HG03280 (cell line): ENCODE results near the gene RPS21.

Experiments
- ATAC-seq: cut with Tn5 transposase; IDR thresholded peaks from one replicate; pipeline ENCODE4 v1.9.1; 2021; ENCODE audit warnings: mild to moderate bottlenecking, moderate library complexity; ENCODE audit not compliant: unreplicated experiment

RPS21 gene

DNA sequence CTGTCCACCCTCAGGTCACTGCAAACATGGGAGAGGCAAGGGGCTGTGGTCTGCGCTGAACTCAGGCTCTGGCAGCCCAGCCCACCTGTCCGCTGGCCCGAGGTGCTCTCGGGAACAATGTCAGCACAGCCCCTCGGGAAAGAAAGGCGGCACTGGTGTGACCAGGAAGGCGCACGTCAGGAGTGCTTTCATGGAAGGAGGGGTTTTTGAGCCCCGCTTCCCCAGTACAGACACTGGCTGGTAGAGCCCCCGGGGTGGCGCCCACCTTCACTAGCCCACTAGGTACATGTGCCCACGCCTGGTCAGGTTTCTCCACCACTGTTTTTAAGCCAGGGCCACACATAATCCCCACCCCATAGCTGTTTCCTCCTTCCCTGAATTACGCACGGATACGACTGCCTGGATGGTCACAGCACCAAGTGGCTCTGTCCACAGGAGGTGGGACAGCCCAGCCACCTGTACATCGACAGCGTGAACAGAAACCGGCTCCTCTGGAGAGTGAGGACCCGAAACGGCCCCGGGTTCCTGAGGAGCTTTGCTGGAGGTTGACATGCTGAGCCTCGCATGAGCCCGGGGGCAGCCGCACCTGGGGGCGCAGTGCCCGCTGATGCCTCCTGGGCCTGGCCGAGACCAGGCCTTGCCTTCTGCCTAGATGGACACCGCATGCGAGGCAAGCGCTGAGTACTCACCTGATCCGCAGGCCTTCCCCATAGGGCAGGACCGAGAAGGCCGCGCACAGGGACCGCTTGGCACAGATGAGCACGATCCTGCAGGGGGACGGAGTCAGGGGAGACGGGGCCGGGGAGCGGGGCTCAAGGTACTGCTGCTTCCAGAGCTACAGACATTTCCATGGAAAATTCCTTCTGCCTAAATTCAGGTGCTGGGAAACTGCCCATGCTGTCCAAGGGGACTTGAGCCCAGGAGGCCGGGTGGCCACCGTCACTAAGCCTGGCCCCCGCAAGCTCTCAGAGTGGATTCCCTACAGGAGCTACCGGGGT lies 7.6 kb downstream of the RPS21 start:
- ATAC-seq: no peak

DNA sequence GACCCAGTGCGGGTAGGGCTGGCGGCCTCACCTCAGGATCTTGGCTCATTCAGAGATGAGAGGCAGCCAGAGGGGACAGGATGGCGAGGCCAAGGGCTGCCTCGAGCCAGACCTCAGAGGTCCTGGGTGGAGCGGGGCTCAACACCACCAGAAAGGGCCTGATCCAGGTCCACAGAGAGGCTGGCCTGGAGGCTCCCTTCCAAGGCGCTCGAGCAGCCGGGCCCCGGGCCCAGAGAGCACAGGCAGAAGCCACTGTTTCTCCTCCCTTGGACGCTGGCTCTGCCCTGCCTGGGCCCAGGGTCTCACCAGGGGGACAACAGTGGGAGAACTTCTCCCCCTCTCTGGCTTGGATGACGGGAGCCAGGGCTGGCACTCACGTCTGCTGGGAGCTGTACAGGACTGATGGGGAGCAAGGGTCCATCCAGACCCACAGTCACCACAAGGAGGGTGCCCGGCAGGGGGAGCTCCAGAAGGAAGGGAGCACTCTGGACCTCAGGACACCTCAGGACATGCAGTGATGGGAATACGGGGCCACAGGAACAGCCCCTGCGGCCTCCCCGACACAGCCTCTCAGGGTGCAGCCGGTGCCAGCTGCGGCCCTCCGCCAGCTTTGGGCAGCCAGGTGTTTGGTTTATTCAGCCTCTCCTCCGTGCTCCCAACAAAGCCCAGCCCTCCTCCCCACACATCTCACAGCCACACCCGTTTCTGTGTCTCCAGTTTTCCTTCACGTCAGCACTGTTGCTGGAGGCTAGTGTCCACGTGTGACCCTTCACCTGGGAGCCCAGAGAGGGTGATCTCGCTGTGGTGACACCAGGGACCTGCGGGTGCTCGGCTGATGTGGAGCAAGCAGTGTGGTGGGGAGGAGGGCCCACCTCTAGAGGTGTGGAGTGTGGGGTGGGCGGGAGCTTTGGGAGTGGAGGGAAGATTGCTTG lies 8.7 kb downstream of the RPS21 start:
- no peak for ATAC-seq

DNA sequence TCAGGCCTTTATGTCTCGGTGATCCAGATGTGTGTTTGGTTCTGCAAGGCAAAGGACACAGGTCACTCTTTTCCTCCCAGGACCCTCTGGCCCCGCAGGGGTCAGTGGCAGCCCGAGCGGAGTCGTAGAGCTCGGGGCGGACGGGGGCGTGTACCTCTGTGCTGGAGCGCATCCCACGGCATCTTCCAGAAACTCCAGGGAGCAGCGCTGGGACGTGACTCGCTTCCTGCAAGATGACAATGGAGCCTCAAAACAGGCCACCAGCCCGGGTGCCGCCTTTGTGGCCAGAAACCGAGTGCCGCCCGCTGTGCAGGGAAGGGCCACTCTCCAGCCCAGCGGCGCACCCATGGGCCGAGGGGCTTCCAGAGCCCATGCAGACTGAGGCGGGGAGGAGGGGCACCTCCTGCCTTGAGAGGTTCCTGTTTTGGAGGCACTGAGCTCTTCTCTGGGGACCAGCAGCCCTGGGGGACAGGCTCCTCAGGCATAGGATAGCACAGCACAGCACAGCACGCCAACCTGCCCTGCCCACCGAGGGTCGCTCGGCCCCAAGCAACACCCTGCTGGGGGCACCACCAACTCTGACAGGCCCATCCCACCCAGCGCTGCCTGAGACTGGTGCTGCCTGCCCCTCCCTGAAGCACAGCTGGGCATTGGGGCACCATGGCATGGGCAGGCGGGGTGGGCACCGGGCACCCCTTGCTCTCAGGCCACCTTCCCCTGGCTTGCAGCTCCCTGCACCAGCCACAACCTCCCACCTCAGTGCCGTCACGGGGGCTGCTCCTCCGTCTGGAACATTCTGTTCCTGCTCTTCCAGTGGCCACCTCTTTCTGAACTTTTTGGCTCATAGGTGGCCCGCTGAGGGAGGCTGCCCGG lies 9.7 kb downstream of the RPS21 start:
- ATAC-seq: no peak

DNA sequence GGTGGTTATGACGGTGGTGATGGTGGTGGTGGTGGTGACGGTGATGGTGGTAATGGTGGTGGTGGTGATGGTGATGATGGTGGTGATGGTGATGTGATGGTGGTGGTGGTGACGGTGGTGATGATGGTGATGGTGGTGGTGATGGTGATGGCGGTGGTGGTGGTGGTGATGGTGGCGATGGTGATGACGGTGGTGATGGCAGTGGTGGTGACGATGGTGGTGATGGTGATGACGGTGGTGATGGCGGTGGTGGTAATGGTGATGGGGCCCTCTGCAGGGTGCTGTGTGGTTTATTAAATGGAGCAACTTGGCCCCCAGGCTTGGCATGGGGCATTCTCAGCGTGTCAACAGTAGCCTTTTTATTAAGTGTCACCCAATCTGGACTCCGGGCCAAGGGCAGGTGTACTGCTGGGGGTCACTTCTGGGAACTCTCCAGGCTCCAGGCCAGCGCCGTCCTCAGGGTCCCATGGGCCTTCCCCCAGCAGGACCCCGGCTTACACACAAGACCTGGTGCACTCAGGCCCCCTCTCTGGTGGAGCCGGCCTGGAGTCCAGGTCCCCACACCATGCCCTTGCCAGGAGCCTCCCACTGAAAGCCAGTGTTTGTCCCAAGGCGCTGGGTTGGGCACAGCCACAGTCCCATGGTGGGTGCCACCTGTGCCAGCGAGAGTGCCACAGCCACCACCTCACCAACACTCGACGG lies 11.4 kb downstream of the RPS21 start:
- no peak for ATAC-seq

DNA sequence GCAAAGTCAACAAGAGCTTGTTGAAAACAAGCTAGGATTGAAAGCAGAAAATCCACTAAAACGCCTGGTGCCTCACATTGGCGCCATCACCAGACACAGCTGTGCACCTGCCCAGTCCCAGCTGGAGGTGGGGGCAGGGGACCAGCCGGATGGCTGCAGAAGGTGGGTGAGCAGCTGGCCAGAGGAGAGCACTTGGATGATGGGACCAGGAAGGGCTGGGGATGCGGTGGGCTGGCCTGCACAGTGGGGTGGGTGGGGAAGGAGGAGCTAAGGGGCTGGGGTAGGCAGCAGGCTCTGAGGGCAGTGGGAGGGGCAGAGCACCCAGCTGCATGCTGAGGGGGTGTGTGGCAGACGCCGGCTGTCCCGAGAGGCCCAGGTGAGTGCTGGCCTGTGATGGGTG lies 13.1 kb downstream of the RPS21 start:
- ATAC-seq: no peak

DNA sequence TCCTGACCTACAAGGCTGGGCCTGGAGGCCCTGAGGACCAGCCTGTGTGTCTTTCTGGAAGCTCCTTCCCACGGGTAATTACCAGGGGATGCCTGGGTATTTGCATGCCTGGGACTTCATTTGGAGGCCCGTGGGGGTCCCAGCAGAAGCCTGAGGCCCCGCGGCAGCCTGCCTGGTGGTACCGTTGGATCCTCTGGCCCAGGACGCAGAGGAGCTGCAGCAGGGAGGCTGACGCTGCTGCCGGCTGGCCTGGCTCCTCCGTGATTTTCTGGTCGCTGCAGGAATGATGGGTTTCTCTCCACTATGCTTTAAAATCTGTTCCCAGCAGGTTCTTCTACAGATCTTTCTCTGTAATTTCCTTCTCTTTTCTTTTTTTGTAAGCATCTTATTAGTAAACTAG lies 13.6 kb downstream of the RPS21 start:
- no peak for ATAC-seq

DNA sequence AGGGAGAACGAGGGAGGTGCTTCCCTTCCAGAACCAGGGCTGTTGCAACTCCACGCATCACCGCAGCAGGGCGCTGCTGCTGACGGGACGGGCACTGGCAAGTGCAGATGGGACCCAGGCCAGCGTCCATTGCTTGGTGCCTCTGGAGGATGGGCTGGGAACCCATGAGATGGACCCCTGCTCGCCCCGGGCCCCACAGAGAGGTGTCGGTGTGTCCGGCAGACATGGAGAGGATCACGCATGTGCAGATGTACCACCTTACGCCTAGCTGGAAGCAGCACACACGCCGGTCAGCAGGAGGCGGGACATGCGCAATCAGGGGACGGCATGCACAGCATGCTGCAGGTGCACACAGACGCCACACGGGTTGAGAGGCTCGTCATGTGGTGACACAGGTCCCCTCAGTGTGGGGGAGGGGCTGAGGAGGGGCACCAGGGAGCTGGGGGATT lies 14.5 kb downstream of the RPS21 start:
- ATAC-seq: no peak

DNA sequence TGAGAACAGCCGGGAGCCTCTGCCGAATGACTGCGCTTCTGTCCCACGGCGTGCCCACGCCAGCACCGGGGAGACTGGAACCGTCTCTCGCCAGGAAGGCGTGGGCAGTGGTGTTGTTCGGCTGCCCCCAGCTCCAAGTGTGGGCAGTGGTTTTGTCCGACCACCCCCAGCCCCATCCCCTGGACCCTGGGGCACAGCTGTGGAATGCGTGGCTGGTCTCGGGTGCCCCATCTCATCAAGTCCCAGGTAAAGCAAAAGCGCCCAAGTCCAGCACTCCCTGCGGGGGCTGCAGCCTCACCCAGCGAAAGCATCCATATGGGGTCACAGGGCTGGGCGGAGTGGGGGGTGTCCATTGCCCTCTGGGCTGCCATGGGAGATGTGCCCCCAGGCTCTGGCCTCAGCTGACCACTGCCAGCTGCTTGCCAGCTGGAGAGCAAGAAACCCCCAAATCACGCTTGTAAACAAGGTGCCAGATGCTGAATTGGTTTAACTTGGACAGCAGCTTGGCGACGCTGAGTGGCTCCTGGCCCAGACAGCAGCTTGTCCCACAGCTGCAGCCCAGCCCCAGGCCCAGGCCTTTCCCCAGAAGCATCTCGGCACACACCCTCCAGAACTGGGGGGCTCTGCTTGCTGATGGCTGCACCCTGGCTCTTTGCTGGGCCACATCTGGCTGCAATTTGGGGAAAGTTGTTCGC lies 15.7 kb downstream of the RPS21 start:
- ATAC-seq: no peak

DNA sequence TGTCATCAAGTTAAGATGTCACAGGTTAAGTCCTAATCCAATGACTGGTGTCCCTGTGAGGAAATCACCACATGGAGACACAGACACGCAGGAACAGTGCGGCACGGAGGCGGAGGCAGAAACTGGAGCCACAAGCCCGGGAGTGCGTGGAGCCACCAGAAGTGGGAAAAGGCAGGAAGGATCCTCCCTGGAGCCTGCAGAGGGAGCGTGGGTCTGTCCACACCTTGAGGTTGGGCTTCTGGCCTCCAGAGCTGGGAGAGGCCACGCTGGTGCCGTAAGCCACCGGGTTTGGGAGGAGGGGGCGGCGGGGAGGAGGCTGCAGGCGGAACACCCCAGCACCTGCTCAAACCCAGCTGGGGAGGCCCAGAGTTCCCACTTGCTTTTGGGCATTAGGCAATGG lies 16.4 kb downstream of the RPS21 start:
- ATAC-seq: no peak

DNA sequence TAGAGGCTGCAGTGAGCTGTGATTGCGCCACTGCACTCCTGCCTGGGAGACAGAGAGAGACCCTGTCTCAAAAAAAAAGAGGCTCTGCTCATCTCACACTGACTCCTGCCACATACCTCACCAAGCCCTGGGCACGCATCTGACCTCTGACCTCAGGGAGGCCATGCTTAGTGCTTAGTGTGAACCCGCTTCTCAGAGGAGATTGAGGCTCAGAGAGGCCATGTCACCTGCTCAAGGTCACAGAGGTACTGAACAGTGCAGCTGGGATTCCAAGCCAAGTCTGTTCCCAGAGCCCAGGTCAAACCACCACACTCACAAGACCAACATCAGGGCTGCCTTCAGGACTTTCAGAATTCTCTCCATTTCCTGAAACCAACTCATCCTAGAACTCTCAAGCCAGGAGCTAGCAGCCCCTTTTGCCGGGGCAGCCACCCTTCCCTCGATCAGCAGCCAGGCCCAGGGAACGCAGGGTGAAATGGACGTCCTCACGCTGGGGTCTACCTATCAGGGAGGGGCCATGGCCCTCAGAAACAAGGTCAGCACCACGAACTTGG lies 17.3 kb downstream of the RPS21 start:
- ATAC-seq: no peak

DNA sequence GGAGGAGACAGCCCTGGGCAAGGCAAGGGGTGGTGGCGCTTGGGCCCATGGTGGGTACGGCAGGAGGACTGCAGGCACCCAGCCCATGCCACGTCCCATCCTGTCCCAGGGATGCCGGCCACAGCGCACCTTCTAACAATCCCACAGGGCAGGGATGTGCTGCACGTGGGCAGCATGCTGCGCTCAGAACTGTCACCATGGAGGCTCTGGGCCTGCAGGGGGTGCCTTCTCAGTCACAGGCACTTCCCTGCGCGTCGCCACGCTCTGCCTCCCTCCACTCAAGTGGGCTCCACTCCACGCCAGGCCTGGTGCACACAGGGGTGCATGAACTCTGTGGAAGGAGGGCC lies 17.8 kb downstream of the RPS21 start:
- ATAC-seq: no peak

DNA sequence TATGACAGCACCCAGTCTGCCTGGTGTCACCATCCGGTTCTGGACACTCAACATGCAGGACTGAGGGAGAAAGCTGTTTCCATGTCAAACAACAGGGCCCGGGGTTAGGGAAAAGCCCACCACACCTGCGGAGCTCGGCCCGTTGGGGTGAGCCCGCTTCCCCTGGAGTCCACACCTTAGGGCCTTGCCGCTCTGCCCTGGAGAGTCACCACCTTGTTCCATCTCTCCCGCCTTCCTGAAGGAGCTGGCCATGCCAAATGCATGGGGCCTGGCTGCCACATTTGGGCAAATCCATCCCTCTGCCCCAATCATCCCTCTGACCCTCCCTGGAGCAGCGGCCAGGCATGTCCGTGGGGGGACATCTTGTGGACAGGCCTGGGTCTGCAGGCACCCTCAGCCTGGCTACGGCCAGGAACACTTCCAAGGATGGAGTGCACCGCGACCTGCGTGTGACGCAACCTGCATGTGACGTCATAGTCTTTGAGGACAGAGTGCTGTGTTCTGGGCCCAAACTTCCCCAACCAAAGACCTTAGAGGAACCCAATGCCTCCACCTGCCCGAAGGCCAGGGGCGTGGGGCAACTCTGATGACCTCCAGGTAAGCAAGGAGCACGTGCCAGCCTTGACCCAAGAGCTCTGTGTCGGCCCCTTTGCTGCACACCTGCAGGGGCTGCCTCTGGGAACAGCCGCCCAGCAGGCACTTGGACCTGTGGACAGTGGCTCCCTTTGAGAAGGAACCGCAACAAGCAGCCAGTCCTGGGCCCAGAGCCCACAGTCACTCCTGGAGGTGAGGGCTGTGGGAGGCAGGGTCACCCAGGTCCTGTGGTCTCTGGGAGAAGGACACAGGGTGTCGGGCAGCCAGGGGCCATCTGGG lies 18.4 kb downstream of the RPS21 start:
- no peak for ATAC-seq

DNA sequence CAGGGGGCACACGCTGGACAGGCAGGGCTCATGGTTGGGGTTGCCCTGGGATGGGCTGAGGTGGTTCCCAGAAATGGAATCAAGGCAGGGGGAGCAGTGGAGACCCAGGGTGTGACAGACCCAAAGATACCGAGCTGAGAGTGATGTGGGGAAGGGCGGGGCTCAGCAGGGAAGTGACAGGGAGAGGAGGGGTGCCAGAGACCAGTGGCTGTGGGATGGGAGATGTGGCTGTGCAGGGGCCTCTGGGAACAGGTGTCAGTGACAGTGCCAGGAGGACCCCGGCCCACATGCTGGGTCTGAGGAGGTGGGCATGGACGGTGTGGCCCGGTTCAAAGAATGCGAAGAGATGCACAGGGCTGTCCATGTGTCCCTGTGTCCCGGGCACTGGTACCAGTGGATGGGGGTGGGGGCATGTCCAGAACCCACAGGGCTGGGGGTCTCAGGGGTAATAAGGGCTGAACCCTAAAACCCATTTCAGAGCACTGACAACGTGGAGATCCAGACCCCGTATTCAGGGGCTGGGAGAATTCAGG lies 19.1 kb downstream of the RPS21 start:
- ATAC-seq: no peak

DNA sequence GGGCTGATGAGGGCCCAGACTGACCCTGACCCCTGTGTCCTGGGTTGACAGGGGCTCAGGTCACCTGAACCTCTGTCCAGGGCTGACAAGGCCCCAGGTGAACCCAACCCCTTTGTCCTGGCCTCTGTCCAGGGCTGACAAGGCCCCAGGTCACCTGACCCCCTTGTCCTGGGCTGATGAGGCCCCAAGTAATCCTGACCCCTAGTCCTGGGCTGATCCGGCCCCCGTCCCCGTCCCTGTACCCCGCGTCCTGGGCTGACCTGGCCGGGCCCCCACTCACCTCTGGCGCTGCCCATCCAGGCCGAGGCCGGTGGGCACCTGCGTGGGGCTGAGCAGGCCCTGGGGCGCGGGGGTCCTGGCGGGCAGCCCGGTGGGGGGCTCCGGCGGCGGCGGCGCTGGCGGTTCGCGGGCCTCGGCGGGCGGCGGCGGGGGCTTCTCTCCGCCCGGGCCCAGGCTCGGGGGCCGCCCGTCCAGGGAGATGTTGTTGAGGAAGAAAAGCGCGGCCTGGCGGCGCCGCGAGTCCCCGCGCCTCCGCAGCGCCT lies 19.8 kb downstream of the RPS21 start:
- peak; percentile 7 for ATAC-seq

DNA sequence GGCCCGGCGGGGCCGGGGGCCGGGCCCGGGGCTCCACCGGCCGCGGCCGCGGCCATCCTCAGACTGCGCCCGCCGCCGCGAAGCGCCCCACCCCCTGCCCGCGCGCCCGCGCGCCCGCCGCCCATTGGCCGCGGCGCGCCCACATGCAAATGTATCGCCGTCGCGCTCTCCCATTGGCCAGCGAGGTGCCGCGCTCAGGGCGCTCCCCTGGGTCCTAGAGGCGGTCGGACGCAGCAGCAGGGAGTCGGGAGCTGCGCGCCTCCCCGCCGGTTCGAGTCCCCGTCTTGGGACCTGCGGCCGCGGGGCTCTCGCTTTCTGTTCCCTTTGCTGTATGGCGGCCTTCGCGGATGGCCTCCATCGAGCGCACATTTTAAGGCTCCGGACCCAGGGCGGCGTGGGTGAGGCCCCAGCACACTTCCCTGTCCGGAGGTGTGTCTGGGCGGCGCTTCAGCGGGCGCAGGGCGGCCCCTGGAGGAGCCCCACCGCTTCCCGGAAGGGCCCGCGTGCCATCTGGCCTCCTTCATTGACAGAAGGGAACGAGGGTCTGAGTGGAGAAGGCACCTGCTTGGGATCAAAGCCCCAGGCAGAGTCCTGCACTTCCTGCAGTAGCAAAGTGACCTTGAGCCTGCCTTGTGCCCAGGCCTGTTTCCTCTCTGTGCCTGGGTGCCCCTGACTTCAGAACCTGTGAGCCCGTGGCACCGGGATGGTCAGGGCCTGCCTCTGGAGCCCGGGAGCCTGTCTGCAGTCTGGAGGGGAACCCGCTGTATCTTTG lies 20.5 kb downstream of the RPS21 start, which contains the start of gene CABLES2:
TSS of gene CABLES2 (minus strand) at position 65 of the 772 bp plus-strand sequence. CDS start at position 56, 9 bp downstream.
- peak; percentile 88 for ATAC-seq

DNA sequence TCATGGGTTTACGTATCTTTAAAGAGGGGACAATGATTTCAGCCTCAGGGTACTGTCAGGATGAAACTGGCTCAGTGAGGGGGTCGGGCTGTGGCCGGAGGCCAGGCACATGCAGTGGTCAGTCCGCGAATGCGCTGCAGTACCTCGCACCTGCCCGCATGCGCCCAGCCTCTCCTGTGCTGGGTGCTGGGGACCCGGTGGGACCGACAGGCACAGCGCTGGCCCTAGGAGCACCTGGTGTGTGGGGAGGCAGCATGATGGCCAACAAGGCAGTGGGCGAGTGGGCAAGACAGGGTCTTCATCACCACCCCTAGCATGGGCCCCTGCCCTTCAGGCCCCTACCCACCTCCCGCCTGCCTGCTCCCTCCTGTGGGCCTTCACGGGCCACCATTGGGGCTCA lies 21.2 kb downstream of the RPS21 start:
- ATAC-seq: no peak

DNA sequence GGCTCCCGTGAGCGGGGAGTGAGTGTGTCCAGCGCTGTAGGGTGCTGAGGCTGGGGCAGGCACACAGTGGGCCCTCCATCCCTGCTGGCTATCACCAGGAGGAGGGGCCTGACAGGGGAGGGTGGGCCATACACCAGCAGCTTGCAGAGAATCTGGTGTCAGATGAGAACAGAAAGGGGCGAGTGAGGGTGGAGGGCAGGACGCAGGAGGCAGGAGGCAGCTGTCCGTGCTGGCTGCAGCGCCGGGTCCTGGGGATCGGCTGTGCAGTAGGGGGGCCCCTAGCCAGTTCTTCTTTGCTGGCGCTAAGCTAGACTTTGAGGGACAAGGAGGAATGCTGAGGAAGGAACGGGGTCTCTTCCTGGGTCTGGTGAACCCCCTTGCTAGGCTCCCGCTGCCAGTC lies 21.7 kb downstream of the RPS21 start:
- no peak for ATAC-seq
